Skin epidermis (tissue), 12 donors: Measurements from ENCODE around the gene MKNK2.
"Not testable (repeated sequence)": the region's sequence is repeated elsewhere in the genome, so short reads cannot be mapped to it uniquely, and the experiment has no call there.

Experiments
- H3K27ac ChIP-seq, 21 experiments: fragments of 200-600 bp; sonication (generic) in 11 of 21; one replicate each; pipeline ENCODE4 v1.5.0; 2020; ENCODE audit warnings: mild to moderate bottlenecking in 3 of 21, inconsistent platforms in 2 of 21, moderate library complexity in 2 of 21
- H3K4me3 ChIP-seq, 7 experiments: fragments of 200-600 bp; sonication (generic) in 2 of 7; one replicate each; pipeline ENCODE4 v1.5.0; 2020; ENCODE audit warnings: inconsistent platforms in 2 of 7, mild to moderate bottlenecking in 2 of 7, moderate library complexity in 1 of 7

The MKNK2 gene

DNA sequence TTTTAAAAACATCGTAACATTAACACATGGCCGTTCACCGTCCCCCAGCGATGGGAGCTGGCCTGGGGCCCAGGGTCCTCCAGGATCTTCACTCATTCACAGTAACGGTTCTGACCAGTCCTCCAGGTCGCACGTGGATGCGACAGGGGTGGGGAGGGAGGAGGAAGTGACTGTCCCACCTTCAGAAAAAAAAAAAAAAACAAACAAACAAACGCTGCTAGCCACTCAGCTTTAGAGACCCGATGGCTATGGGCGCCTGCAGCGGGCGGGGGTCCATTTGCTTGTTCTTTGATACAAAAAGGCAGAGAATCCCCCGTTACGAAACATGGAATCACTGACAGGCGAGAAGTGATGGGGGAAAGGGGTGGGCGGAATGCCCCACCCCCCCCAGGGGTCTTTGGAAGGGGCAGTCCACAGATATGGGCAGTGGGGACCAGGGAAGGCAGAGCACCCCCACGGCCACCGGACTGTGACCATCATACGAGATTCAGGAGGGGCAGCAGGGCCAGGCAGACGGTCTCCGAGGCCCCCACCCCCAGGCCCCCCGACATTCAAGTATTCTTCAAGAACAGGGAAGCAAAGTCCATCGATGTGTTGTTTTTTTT lies 13.3 kb downstream of the MKNK2 start:
- Histone ChIP-seq H3K27ac (no peak overlapping the region), H3K4me3 (no peak overlapping the region)

DNA sequence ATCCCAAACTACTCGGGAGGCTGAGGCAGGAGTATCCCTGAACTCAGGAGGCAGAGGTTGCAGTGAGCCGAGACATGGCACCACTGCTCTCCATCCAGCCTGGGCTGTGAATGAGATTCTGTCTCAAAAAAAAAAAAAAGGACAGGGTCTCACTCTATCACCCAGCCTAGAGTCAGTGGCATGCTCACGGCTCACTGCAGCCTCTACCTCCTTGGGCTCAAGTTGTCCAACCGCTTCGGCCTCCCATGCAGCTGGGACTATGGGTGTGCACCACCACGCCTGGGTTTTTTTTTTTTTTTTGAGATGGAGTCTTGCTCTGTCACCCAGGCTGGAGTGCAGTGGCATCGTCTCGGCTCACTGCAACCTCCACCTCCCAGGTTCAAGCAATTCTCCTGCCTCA lies 14.6 kb downstream of the MKNK2 start:
- Histone ChIP-seq H3K27ac (no peak overlapping the region), H3K4me3 (no peak overlapping the region)

DNA sequence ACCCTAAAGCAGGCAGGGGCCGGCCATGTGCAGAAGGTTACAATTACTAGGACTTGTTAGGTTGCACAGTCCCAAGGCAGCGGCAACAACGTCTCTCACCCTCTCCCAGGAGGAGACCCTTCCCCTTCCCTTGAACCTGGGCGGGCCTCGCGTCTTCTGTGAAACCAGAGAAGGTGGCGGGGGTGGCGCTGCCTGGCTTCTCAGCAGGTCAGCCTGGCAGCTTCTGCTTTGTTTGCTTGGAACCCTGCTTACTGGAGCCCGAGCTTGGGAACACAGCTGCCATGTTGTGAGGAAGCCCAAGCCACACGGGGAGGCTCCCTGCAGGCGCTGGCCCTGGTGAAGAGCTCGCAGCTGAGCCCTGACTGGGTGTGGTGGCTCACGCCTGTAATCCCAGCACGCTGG lies 15.5 kb downstream of the MKNK2 start:
- Histone ChIP-seq H3K27ac (no peak overlapping the region), H3K4me3 (no peak overlapping the region)

DNA sequence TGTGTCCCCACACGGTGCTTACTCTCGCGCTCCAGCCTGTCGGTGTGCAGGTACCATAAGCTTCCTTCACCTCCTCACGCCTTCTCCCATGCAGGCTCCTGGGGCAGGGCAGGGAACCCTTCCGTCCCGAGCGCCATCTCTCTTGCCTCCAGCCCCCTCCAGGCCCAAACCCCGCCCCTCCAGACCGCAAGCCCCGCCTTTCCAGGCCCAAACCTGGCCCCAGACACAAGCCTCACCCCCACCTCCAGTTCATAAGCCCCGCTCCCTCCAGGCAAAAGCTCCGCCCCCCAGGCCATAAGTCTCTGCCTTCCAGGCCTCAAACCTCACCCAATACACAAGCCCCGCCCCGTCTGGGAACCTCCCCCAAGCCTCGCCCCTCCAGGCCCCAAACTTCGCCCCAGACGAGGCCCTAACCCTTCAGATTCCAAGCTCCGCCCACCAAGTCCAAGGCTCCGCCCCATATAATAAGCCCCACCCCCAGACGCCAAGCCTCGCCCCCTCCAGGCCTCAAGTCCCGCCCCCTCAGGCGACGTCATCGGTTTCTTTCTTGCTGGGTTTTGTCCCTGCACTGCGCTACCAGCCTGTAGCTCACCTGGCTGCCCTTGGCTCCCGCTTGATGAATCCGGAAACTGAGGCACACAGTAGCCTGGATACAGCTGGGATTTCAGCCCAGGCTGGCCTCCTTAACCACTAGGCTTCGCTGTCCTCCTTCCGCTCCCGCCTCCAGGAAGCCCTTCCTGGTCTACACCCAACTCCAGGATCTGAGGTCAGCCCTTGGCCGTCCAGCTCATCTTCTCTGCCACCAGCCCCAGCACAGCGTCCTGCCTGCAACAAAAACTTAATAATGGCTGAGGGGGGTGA lies 16.1 kb downstream of the MKNK2 start:
- H3K4me3 ChIP-seq: no peak overlapping the region
- H3K27ac ChIP-seq: peak overlapping the region in 1 of 21 experiments; percentile 13

DNA sequence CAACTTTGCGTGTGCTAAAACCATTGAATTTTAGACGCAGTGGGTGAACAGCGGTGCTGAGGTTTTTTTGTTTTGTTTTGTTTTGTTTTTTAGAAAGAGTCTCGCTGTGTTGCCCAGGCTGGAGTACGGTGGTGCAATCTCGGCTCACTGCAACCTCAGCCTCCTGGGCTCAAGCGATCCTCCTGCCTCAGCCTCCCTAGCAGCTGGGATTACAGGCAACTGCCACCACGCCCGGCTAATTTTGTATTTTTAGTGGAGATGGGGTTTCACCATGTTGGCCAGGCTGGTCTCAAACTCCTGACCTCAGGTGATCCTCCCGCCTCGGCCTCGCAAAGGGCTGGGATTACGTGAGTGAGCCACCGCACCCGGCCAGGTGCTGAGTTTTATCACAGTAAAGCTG lies 16.8 kb downstream of the MKNK2 start:
- H3K27ac ChIP-seq: peak overlapping the region in 3 of 21 experiments; percentile 13 to 35 (median 23)
- H3K4me3 ChIP-seq: not testable (repeated sequence)

DNA sequence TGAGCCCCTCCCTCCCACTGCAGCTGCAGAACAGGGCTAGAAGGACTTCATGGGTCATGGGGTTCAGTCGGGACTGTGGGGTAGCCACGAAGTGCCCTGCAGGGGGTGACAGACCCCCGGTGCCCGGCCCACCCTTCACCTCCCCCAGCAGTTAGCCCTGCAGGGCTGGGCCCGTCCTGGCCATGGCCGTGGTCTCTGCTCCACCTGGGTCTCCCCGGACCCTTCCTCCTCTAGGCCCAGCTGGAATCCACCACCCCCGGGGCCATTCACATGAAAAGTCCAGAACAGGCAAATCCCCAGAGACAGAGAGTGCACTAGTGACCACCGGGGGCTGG lies 17.3 kb downstream of the MKNK2 start:
- Histone ChIP-seq H3K27ac (peak overlapping the region in 5 of 21 experiments; percentile 5 to 87 (median 23)), H3K4me3 (no peak overlapping the region)

DNA sequence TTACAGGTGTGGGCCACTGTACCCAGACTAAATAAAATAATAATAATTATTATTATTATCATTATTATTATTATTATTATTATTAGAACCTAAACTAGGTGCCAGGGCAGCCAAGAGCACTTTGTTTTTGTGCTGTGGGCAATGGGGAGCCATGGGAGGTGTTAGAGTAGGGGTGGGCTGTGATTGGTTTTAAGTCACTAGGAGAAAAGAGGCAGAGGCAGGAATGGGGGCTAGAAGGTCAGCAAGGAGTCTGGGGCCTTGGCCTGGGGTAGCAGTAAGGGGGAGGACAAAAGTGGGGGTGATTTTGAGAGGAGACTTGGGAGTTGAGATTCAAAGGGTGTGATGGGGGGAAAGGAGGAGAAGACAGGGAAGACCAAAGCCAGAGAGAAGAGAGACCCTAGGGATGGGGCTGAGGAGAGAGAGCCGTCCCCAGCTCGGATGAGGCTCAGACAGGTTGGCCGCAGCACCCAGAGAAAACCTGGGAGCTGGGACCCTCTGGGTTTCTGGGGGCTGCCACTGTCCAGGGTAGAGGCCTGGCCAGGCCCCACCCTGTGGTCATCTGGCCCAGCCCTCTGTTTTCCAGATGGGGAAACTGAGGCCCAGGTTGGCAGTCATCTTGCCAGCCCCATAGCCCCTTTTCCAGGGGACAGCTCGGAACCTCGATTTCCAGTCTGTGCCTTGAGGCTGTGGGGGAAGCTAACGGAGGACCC lies 17.8 kb downstream of the MKNK2 start:
- no peak overlapping the region for H3K4me3 ChIP-seq
- peak overlapping the region in 14 of 21 experiments; percentile 23 to 88 (median 82) for H3K27ac ChIP-seq

DNA sequence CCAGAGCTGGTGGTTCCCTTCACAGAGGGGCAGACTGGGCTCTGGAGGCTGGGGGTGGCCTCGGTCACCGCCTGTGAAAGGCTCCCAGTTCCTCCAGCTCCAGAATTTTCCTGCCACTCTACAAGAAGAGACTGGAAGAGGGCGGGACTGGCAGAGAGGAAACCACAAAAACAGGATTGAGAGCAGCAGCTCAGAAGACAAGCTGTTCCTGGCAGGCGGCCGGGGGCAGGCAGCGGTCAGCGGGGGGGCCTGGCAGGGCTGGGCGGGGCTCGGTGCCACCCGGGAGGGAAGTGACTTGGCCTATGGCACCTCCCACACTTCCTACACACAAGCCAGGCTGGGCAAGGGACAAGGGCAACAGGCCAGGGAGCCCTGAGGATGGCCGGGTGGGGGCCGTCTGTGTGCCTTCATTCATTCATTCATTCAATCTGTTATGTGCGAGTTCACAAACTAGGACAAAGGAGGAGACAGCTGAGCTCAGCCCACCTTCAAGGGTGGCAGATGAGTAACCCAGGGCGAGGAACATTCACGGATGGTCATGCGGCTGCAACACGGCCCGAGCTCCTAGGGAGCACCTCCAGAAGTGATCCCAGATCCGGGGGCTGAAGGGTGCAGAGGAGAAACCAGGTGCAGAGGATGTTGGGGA lies 18.6 kb downstream of the MKNK2 start:
- peak overlapping the region in 2 of 7 experiments; percentile 2 to 23 for H3K4me3 ChIP-seq
- H3K27ac ChIP-seq: peak overlapping the region; percentile 23 to 88 (median 80)

DNA sequence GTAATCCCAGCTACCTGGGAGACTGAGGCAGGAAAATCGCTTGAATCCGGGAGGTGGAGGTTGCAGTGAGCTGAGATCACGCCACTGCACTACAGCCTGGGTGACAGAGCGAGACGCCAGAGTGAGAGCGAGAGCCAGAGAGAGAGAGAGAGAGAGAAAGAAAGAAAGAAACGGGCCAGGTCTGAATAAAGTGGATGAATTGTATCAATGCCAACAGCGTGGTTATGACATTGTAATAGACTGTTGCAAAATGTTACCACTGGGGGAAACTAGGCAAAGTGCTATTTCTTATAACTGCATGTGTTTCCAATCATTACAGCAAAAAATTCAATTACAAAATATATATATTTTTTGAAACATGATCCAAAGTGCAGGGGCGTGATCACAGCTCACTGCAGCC lies 23.7 kb downstream of the MKNK2 start:
- Histone ChIP-seq H3K4me3 (no peak overlapping the region), H3K27ac (no peak overlapping the region)

DNA sequence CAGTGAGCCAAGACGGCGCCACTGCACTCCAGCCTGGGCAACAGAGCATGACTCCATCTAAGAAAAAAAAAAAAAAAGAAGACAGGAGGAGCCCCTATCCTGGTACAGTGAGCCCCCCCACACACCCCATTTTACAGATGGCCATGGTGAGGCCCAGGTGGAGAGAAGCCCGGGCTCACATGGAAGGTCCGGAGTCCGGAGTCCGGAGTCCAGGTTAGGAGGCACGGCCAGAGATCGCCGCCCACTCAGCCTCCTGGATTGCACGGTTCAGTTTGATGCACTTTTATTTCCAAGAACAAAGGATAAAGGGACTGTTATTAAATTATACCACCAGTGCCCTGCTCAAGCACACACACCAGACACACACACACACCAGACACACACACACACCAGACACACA lies 24.3 kb downstream of the MKNK2 start:
- H3K4me3 ChIP-seq: no peak overlapping the region
- H3K27ac ChIP-seq: no peak overlapping the region

DNA sequence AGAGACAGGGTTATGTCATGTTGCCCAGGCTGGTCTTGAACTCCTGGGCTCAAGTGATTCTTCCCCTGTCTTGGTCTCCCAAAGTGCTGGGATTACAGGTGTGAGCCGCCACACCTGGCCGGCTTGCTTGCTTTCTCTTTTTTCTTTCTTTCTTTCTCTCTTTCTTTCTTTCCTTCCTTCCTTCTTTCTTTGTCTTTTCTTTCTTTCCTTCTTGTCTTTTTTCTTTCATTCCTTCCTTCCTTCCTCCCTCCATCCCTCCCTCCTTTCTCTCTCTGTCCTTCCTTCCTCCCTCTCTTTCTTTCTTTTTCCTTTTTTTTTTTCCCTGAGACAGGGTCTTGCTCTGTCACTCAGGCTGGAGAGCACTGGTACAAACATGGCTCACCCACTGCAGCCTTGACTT lies 28.8 kb downstream of the MKNK2 start:
- Histone ChIP-seq H3K4me3 (no peak overlapping the region), H3K27ac (no peak overlapping the region)

DNA sequence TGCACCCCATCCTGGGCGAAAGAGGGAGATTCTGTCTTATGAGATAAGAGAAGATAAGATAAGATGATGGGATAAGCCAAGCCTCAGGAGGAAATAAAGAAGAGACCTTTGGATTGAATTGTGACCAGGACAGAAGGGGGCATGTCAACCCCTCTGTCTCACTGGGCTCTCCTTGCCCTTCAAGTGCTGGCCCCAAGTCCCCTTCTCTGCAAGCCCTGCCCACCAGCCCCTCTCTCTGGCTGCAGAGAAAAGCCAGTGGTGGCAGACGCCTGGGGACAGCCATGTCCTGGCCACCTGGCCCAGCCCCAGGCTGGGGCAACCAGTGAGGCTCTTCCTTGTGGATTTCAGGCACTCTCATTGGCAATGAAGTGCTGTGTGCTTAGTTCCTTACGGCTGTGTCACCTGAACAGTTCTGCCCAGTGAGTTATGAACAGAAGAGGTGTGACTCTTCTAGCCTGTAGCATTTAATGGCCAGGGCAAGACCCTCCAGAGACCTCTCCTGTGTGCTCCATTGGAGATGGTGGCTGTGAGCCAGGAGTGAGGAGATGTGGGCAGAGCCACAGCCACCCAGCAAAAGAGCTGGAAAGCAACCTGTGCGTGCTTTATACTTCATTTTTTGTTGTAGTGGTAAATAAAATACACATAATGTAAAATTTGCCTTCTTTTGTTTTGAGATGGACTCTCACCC lies 29.4 kb downstream of the MKNK2 start:
- Histone ChIP-seq H3K27ac (no peak overlapping the region), H3K4me3 (no peak overlapping the region)

DNA sequence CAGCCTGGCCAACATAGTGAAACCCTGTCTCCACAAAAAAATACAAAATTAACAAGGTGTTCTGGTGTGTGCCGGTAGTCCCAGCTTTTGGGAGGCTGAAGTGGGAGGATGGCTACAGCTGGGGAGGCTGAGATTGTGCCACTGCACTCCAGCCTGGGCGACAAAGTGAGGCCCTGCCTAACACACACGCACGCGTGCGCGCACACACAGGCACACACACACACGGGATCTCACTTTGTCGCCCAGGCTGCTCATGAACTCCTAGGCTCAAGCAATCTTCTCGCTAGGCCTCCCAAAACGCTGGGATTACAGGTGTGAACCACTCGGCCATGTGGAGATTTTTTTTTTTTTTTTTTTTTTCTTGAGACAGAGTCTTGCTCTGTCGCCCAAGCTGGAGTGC lies 32.3 kb downstream of the MKNK2 start:
- Histone ChIP-seq H3K4me3 (no peak overlapping the region), H3K27ac (no peak overlapping the region)

DNA sequence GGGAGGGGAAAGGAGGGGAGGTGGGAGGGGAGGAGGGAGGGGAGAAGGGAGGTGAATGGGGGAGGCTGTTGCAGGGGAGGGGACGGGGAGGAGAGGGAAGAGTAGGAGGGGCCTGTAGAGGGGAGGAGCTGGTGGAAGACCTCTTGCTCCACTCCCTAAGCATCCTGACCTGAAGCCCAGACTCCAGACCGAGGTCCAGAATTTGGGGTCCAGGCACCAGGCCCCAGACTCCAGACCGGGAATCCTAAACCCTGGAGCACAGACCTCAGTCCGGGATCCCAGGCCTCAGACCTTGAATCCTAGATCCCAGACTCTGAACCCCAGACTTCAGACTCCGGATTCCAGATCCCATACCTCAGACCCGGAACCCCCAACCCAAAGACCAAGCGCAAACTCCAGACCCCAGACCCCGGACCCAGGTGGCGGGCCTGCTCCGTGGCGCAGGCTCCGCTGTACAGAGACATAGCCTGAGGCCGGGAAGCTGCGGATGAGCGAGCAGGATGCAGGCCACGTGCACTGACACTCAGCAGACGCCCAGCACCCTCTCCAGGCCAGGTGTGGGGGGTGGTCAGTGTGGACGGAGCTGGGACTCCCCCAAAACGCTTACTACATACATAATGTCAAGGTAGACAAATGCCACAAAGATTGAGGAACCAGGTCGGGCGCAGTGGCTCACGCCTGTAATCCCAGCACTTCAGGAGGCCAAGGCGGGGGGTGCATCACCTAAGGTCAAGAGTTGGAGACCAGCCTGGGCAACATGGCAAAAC lies 34.8 kb downstream of the MKNK2 start:
- Histone ChIP-seq H3K4me3 (peak overlapping the region in 6 of 7 experiments; percentile 8 to 69 (median 14)), H3K27ac (peak overlapping the region in 12 of 21 experiments; percentile 1 to 69 (median 54))

DNA sequence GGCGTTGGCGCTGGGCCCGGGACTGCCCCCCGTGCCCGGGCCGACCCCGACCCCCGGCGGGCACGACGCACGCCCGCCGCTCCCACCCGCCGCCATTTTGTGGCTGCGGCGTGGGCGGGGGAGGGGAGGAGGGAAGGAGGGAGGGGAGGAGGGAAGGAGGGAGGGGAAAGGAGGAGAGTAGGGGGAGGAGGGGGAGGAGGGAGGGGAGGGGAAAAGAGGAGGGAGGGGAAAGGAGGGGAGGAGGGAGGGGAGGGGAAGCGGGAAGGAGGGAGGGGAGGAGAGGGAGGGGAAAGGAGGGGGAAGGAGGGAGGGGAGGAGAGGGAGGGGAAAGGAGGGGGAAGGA lies 35.5 kb downstream of the MKNK2 start, which contains the start of gene BTBD2:
BTBD2 (minus strand) TSS at position 107 of the 343 bp plus-strand sequence; CDS start at position 96, 11 bp downstream.
- peak within 1 kb of the TSS in 20 of 21 experiments; percentile 29 to 89 (median 73) for H3K27ac ChIP-seq
- peak within 1 kb of the TSS; percentile 48 to 69 (median 56) for H3K4me3 ChIP-seq

DNA sequence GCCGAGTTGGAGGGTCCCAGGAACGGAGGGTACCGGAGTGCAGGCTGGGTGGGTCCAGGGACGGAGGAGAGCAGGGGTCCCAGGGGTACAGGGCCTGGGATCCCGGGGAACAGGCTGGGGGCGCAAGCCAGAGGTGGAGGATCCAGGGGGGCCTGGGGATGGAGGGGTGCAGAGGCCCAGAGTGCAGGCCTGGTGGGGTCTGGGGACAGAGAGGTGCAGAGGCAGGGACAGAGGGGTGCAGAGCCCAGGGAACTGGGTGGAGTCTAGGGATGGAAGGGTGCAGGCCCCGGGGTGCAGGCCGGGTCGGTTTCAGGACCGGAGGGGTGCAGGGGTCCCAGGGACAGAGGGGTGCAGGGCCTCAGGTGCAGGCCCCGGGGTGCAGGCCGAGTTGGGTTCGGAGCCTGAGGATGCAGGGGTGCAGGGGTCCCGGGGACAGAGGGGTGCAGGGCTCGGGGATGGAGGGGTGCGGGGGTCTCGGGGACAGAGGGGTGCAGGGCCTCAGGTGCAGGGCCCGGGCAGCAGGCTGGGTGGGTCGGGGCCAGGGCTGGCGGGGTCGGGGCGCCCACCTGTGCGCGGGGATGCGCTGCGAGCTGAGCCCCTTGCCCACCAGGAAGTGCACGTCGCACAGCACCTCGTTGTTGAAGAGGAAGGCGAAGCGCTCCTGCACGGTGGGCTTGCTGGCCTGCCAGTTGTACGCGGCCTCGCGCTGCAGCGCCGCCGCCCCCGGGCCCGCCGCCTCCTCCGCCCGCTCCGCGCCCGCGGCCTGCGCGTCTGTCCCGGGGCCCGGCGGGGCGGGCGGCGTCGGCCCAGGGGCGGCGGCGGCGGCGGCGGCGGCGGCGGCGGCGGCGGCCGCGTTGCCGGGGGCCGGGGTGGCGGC lies 36.1 kb downstream of the MKNK2 start:
- H3K4me3 ChIP-seq: peak overlapping the region; percentile 48 to 69 (median 56)
- H3K27ac ChIP-seq: peak overlapping the region in 20 of 21 experiments; percentile 29 to 89 (median 73)

DNA sequence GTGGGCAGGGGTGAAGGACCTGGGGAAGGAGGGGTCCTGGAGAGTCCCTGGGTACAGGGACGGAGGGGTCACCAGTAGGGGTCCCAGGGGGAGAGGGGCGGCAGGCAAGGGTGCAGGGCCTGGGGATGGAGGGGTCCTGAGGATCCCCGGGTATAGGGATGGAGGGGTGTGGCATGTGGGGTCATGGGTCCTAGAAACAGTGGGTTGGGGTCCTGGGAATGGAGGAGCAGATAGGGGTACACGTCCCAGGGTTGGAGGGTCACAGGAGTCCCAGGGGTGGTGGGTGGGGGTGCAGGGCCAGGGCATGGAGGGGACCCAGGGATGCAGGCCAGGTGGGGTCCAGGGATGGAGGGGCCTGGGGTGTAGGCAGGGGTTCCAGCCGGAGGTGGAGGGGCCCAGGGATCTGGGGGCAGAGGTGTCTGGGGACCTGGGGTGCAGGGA lies 36.9 kb downstream of the MKNK2 start:
- peak overlapping the region in 4 of 7 experiments; percentile 48 to 69 (median 56) for H3K4me3 ChIP-seq
- peak overlapping the region in 8 of 21 experiments; percentile 62 to 84 (median 71) for H3K27ac ChIP-seq

DNA sequence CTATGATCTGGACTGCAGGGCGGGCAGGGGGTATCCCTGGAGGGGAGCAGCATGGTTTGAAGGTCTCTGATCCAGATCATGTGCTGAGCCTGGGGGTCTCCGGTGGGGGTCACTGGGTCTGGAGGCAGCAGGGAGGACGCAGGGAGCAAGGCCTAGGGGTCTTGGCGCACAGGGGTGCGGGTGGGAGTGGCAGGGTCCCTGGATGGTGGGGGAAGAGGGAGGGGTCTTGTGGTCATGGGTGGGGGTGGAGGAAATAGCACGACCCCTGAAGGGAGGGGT lies 37.4 kb downstream of the MKNK2 start:
- Histone ChIP-seq H3K4me3 (no peak overlapping the region), H3K27ac (peak overlapping the region in 2 of 21 experiments; percentile 1 to 14)
